GM23338 (cell line): ENCODE measurements around the gene CRY1. TPM values are rescaled to one million over a fixed set of nuclear protein-coding genes. Genes with fewer than 3 reads are reported as not detected.
A peak's percentile ranks its signal among the peaks of the same experiment; 100 is the strongest.

Source experiments
- ATAC-seq: fragments of 200-7000 bp; cut with Tn5 transposase; 3 replicates; pipeline ENCODE4 v1.9.1; 2020
- DNase-seq: peaks from one replicate; pipeline ENCODE4 v3.0.0-alpha.2; 2015; ENCODE audit warnings: low spot score
- H2AFZ ChIP-seq: fragments of 200-600 bp; sonication (generic); 2 replicates; pipeline ENCODE4 v1.8.0; 2016; ENCODE audit warnings: antibody characterized with exemption, mild to moderate bottlenecking, moderate library complexity
- H3F3A ChIP-seq: fragments of 200-600 bp; sonication (generic); replicated peaks from 2 replicates; pipeline ENCODE4 v1.8.0; 2017; ENCODE audit warnings: antibody characterized with exemption, mixed run types, low read depth
- H3K27ac ChIP-seq: fragments of 200-600 bp; sonication (generic); 2 replicates; pipeline ENCODE4 v1.6.1; 2016; ENCODE audit warnings: low read depth
- H3K27me3 ChIP-seq: fragments of 200-600 bp; sonication (generic); 2 replicates; pipeline ENCODE4 v1.8.0; 2016; ENCODE audit warnings: mild to moderate bottlenecking, mixed run types, moderate library complexity; ENCODE audit not compliant: insufficient read depth
- H3K36me3 ChIP-seq: fragments of 200-600 bp; sonication (generic); 2 replicates; pipeline ENCODE4 v1.8.0; 2016; ENCODE audit warnings: mild to moderate bottlenecking; ENCODE audit not compliant: insufficient read depth
- H3K4me1 ChIP-seq: fragments of 200-600 bp; sonication (generic); 2 replicates; pipeline ENCODE4 v1.8.0; 2016; ENCODE audit warnings: mild to moderate bottlenecking, moderate library complexity; ENCODE audit not compliant: insufficient read depth
- H3K4me2 ChIP-seq: fragments of 200-600 bp; sonication (generic); 2 replicates; pipeline ENCODE4 v1.7.1; 2017; ENCODE audit warnings: mixed run types
- H3K4me3 ChIP-seq: fragments of 200-600 bp; sonication (generic); 2 replicates; pipeline ENCODE4 v1.6.1; 2016; ENCODE audit warnings: mixed run types
- H3K79me2 ChIP-seq: fragments of 200-600 bp; sonication (generic); replicated peaks from 2 replicates; pipeline ENCODE4 v1.8.0; 2017; ENCODE audit warnings: mild to moderate bottlenecking; ENCODE audit not compliant: insufficient read depth
- H3K9me2 ChIP-seq: fragments of 200-600 bp; sonication (generic); 2 replicates; pipeline ENCODE4 v1.8.0; 2017; ENCODE audit not compliant: insufficient read depth
- H4K20me1 ChIP-seq: fragments of 200-600 bp; sonication (generic); replicated peaks from 2 replicates; pipeline ENCODE4 v1.8.0; 2017; ENCODE audit warnings: mild to moderate bottlenecking; ENCODE audit not compliant: insufficient read depth
- H3K27ac Mint-ChIP-seq: 2 replicates; pipeline ENCODE4 v1.8.0; 2020; ENCODE audit warnings: inconsistent platforms, mild to moderate bottlenecking, moderate library complexity, mixed read lengths
- H3K27me3 Mint-ChIP-seq: 3 replicates; pipeline ENCODE4 v1.8.0; 2022; ENCODE audit warnings: low read depth, mild to moderate bottlenecking, moderate library complexity, mixed read lengths, inconsistent platforms; ENCODE audit not compliant: insufficient read depth, poor library complexity
- H3K36me3 Mint-ChIP-seq: 3 replicates; pipeline ENCODE4 v1.8.0; 2021; ENCODE audit warnings: low read depth, mild to moderate bottlenecking, inconsistent platforms, moderate library complexity, mixed read lengths
- H3K4me1 Mint-ChIP-seq: 3 replicates; pipeline ENCODE4 v1.8.0; 2020; ENCODE audit warnings: mild to moderate bottlenecking, inconsistent platforms, mixed read lengths
- H3K4me3 Mint-ChIP-seq: 3 replicates; pipeline ENCODE4 v1.8.0; 2021; ENCODE audit warnings: moderate library complexity, mild to moderate bottlenecking, inconsistent platforms, mixed read lengths
- H3K9me3 Mint-ChIP-seq: 3 replicates; pipeline ENCODE4 v1.8.0; 2020; ENCODE audit warnings: moderate library complexity, mild to moderate bottlenecking, inconsistent platforms, mixed read lengths
- EZH2 ChIP-seq: fragments of 200-600 bp; sonication (generic); IDR thresholded peaks from one replicate; pipeline ENCODE4 v1.8.0; 2017; ENCODE audit warnings: antibody characterized with exemption, mild to moderate bottlenecking, low read depth; ENCODE audit not compliant: unreplicated experiment
- STAT1 ChIP-seq: IDR thresholded peaks from one replicate; pipeline ENCODE4 v1.6.1; 2016; ENCODE audit warnings: antibody characterized with exemption; ENCODE audit not compliant: unreplicated experiment
- ZNF114 ChIP-seq: fragments of 250-450 bp; sonication (Bioruptor Pico); IDR thresholded peaks from 2 replicates; pipeline ENCODE4 v1.5.0; 2020; ENCODE audit warnings: mild to moderate bottlenecking, moderate library complexity
- ZNF331 ChIP-seq: fragments of 250-450 bp; sonication (Bioruptor Pico); IDR thresholded peaks from 2 replicates; pipeline ENCODE4 v1.5.0; 2020; ENCODE audit warnings: low read depth, mild to moderate bottlenecking, moderate library complexity
- polyA plus RNA-seq: library from polyadenylated mRNA; unstranded; fragments of >200 nt; fragmentation: Nextera tagmentation; extraction: Ambion mirVana; gene quantifications from 2 replicates; pipeline ENCODE4 v1.2.1, GENCODE V29; 2016
- total RNA-seq: library from RNA; depleted of rRNA; stranded (reverse); fragments of >200 nt; shearing (Covaris generic); gene quantifications from 2 replicates; pipeline ENCODE4 v1.2.3, GENCODE V29; 2014
- TF ChIP-seq, protein P1 (sequence below), 2 experiments: fragments of 200-600 bp in 1 of 2; sonication (generic) in 1 of 2; conservative IDR thresholded peaks; 2 replicates each; pipeline versions ENCODE4 v1.5.1 to v1.6.1; 2016 to 2017; ENCODE audit warnings: antibody characterized with exemption in 2 of 2, low read depth in 2 of 2, mild to moderate bottlenecking in 2 of 2, moderate library complexity in 1 of 2

Gene CRY1
- total and polyA plus RNA-seq, 2 experiments from 2014 or later = 27.7 to 28.2 TPM

DNA sequence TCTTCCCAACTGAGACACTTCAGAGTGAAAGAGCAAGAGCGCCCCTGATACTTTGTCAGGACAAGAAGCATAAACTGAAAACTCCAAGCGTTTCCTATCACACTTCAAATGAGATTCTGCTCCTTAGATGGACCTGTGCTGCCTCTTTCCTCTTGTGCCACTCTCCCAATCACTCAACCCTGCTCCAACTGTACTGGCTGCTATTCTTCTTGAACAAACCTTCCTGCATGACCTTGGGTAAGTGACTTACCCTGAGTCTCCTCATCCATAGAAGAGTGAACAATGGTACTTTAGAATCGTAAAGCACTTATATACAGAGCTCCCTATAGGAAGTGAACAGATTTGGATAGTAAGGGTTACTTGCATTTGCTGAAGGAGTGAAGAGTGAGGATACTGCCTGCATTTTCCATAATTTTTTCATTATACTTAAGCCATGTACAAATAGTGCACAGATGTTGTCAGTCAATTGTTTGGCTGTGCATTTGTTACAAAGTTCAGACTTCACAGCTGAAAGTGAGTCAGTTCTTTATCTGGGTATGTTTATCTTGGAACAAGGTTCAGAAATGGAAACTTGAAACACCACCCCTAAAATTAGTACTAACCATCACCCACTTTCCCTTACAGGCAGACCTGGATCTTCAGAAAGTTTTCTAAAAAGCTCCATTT lies 117.2 kb downstream of the CRY1 start:
- H4K20me1 ChIP-seq = peaks cover 4% of the 10 kb centered on the region; the same call in 1 of the 2 replicates
- H3K27me3 Mint-ChIP-seq = no peaks in the 10 kb centered on the region
- H2AFZ ChIP-seq = no peak overlapping the region
- H3K9me3 Mint-ChIP-seq = no peaks in the 10 kb centered on the region
- no peak overlapping the region for H3K4me3 Mint-ChIP-seq
- H3K36me3 ChIP-seq = no peaks in the 10 kb centered on the region
- H3K4me1 Mint-ChIP-seq = no peaks in the 10 kb centered on the region
- ATAC-seq (no peak), DNase-seq (no peak)
- no peaks in the 10 kb centered on the region for H3K79me2 ChIP-seq
- no peaks in the 10 kb centered on the region for H3K9me2 ChIP-seq
- no peak overlapping the region for H3K27ac ChIP-seq
- no peak overlapping the region for H3K27ac Mint-ChIP-seq
- H3F3A ChIP-seq = no peaks in the 10 kb centered on the region
- no peaks in the 10 kb centered on the region for H3K27me3 ChIP-seq
- no peak for TF ChIP-seq EZH2
- TF ChIP-seq, protein P1, sequence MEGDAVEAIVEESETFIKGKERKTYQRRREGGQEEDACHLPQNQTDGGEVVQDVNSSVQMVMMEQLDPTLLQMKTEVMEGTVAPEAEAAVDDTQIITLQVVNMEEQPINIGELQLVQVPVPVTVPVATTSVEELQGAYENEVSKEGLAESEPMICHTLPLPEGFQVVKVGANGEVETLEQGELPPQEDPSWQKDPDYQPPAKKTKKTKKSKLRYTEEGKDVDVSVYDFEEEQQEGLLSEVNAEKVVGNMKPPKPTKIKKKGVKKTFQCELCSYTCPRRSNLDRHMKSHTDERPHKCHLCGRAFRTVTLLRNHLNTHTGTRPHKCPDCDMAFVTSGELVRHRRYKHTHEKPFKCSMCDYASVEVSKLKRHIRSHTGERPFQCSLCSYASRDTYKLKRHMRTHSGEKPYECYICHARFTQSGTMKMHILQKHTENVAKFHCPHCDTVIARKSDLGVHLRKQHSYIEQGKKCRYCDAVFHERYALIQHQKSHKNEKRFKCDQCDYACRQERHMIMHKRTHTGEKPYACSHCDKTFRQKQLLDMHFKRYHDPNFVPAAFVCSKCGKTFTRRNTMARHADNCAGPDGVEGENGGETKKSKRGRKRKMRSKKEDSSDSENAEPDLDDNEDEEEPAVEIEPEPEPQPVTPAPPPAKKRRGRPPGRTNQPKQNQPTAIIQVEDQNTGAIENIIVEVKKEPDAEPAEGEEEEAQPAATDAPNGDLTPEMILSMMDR (conservative IDR thresholded peaks at IDR 0.05; ENCODE audit: low read depth in 2 of 2) = peak in 1 of 2 experiments; percentile 11; a peak in 2 of 4 replicates
- no peaks in the 10 kb centered on the region for H3K36me3 Mint-ChIP-seq
- H3K4me2 ChIP-seq = no peak overlapping the region
- H3K4me3 ChIP-seq = no peak overlapping the region
- no peaks in the 10 kb centered on the region for H3K4me1 ChIP-seq

DNA sequence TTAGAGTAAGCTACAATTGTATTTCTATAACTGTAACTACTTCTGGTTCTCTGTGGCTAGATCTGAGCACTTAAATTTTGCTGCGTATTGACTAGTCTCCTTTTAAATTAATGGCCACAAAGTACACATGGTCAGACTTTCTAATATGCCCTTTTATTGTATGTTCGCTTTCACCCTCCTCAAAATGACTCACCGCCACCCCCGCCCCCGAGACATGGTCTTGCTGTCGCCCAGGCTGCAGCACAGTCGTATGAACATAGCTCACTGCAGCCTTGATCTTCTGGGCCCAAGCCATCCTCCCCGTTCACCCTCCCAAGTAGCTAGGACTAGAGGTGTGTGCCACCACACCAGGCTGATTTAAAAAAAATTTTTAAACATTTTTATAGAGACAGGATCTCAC lies 118.3 kb downstream of the CRY1 start:
- Histone ChIP-seq H4K20me1 (peaks cover 4% of the 10 kb centered on the region; the same call in 1 of the 2 replicates), H3K9me2 (no peaks in the 10 kb centered on the region), H3K27me3 (no peaks in the 10 kb centered on the region), H3K4me3 (no peak overlapping the region), H3K27ac (no peak overlapping the region), H3K4me2 (no peak overlapping the region), H3F3A (no peaks in the 10 kb centered on the region), H3K79me2 (no peaks in the 10 kb centered on the region), H3K36me3 (no peaks in the 10 kb centered on the region), H2AFZ (no peak overlapping the region), H3K4me1 (no peaks in the 10 kb centered on the region)
- no peak overlapping the region for H3K27ac Mint-ChIP-seq
- no peaks in the 10 kb centered on the region for H3K36me3 Mint-ChIP-seq
- ATAC-seq (no peak), DNase-seq (no peak)
- H3K27me3 Mint-ChIP-seq = no peaks in the 10 kb centered on the region
- H3K9me3 Mint-ChIP-seq = no peaks in the 10 kb centered on the region
- H3K4me3 Mint-ChIP-seq = no peak overlapping the region
- no peaks in the 10 kb centered on the region for H3K4me1 Mint-ChIP-seq
- no peak for TF ChIP-seq ZNF331
- no peak for TF ChIP-seq EZH2
- no peak for TF ChIP-seq STAT1
- TF ChIP-seq, protein P1 (conservative IDR thresholded peaks at IDR 0.05; ENCODE audit: low read depth in 2 of 2) = no peak
- no peak for TF ChIP-seq ZNF114 (CRISPR knock-in tag)
